Esophagus muscularis mucosa (tissue), 4 donors: Measurements from ENCODE around the gene TBC1D22A. TPM values are rescaled to one million over a fixed set of nuclear protein-coding genes. Genes with fewer than 3 reads are reported as not detected.

ENCODE experiments used
- DNase-seq: peaks from one replicate; pipeline ENCODE4 v3.0.0-alpha.2; 2017; ENCODE audit errors: extremely low spot score
- H3K27ac ChIP-seq, 4 donors: fragments of 200-600 bp; sonication (generic); replicated peaks in 1 of 4; 1 replicate in 3 of 4; 2 replicates in 1 of 4; pipeline ENCODE4 v1.5.1; 2016 to 2019; ENCODE audit warnings: mild to moderate bottlenecking in 1 of 4
- H3K27me3 ChIP-seq, 4 donors: fragments of 200-600 bp; sonication (generic); one replicate each; pipeline versions ENCODE4 v1.5.1 to v1.6.0; 2016 to 2019
- H3K36me3 ChIP-seq, 4 donors: fragments of 200-600 bp; sonication (generic); one replicate each; pipeline ENCODE4 v1.5.1; 2016 to 2019
- H3K4me1 ChIP-seq, 4 donors: fragments of 200-600 bp; sonication (generic); one replicate each; pipeline ENCODE4 v1.5.1; 2016 to 2019
- H3K4me3 ChIP-seq, 4 donors: fragments of 200-600 bp; sonication (generic); 1 replicate in 2 of 4; 2 replicates in 2 of 4; pipeline ENCODE4 v1.5.1; 2016 to 2019; ENCODE audit warnings: mild to moderate bottlenecking in 4 of 4, moderate library complexity in 1 of 4
- H3K9me3 ChIP-seq, 4 donors: fragments of 200-600 bp; sonication (generic); 1 replicate in 3 of 4; 2 replicates in 1 of 4; pipeline ENCODE4 v1.5.1; 2016 to 2019
- EP300 ChIP-seq: sonication (generic); formaldehyde crosslinking; IDR thresholded peaks from one replicate; pipeline ENCODE4 v1.6.1; 2017; ENCODE audit warnings: antibody characterized with exemption
- POLR2A ChIP-seq: fragments of 450-650 bp; IDR thresholded peaks from one replicate; pipeline ENCODE4 v1.6.1; 2017; ENCODE audit warnings: antibody characterized with exemption, moderate library complexity, mild to moderate bottlenecking, low read depth
- POLR2AphosphoS5 ChIP-seq, 2 donors: sonication (generic); formaldehyde crosslinking; IDR thresholded peaks; one replicate each; pipeline ENCODE4 v1.6.1; 2017; ENCODE audit warnings: antibody characterized with exemption in 2 of 2
- WGBS: methylation state at CpG from one replicate; pipeline ENCODE4 v1.1.5; 2018; 5-methylcytosine and 5-hydroxymethylcytosine counted together
- intact Hi-C: fragments of 100-400 bp; cut with DNase I; formaldehyde crosslinking; loops from one replicate; pipeline ENCODE4 v1.15.1; 2023
- total RNA-seq, 4 donors: library from RNA; depleted of rRNA; stranded (reverse); fragments of >200 nt; gene quantifications; one replicate each; pipeline versions ENCODE4 v1.1.0 to v1.2.1, GENCODE V29; 2016
- TF ChIP-seq, protein P1 (sequence below), 3 experiments: fragments of 200-600 bp in 2 of 3; fragments of 450-650 bp in 1 of 3; sonication (generic) in 2 of 3; IDR thresholded peaks; one replicate each; pipeline ENCODE4 v1.5.1; 2017 to 2019; ENCODE audit warnings: antibody characterized with exemption in 3 of 3, mild to moderate bottlenecking in 2 of 3, moderate library complexity in 1 of 3

The TBC1D22A gene
- total RNA-seq, 4 donors from 2014 or later = 15.2 to 20.7 (median 18.8) TPM

DNA sequence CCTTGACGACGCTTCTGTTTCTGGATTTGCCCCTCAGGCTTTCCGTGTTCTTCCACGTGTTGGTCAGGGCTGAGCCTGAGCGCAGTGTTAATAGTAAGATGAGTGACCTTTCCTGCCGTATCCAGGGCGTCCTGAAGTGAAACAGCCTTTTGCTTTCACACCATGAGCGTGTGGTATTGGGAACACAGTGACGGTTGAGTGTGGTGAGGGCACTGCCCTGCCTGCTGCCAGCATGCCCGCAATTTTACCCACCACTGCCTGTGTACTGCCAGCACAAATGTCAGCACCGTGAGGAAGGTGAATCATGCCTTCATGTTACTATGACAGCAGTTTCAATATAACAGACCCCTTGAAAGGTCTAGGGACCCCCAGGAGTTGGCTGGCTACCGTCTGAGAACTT, 217.1 kb downstream of the TBC1D22A start:
- Histone ChIP-seq H3K9me3 (no peaks in the 10 kb centered on the region), H3K27me3 (no peaks in the 10 kb centered on the region), H3K27ac (no peak overlapping the region), H3K36me3 (peaks cover 0 to 41% (median 25%) of the 10 kb centered on the region in 4 donors), H3K4me3 (no peak overlapping the region), H3K4me1 (peaks cover 0 to 1% (median under 1%) of the 10 kb centered on the region in 4 donors)
- TF ChIP-seq EP300 = no peak
- TF ChIP-seq, protein P1, sequence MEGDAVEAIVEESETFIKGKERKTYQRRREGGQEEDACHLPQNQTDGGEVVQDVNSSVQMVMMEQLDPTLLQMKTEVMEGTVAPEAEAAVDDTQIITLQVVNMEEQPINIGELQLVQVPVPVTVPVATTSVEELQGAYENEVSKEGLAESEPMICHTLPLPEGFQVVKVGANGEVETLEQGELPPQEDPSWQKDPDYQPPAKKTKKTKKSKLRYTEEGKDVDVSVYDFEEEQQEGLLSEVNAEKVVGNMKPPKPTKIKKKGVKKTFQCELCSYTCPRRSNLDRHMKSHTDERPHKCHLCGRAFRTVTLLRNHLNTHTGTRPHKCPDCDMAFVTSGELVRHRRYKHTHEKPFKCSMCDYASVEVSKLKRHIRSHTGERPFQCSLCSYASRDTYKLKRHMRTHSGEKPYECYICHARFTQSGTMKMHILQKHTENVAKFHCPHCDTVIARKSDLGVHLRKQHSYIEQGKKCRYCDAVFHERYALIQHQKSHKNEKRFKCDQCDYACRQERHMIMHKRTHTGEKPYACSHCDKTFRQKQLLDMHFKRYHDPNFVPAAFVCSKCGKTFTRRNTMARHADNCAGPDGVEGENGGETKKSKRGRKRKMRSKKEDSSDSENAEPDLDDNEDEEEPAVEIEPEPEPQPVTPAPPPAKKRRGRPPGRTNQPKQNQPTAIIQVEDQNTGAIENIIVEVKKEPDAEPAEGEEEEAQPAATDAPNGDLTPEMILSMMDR (IDR thresholded peaks at IDR 0.05) = no peak
- no peak for DNase-seq
- WGBS = 96% methylated on average over 12 of the region's 12 CpGs
- intact Hi-C loops = no loop called here

DNA sequence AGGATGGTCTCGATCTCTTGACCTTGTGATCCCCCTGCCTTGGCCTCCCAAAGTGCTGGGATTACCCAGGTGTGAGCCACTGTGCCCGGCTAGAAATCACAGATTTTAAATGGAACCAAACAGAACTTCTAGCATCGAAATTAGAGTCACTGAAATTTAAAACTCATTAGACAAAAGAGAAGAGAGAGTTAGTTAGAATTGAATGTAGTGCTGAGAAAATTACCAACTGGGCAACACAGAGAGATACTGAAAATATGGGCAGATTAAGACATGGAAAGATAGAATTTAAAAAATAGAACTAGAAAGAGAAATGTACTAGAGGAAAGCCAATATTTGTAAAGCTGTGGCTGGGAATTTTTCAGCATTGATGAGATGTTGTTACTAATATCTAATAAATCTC, 217.9 kb downstream of the TBC1D22A start:
- H3K27me3 ChIP-seq = no peaks in the 10 kb centered on the region
- TF ChIP-seq EP300 = no peak
- TF ChIP-seq, protein P1 (IDR thresholded peaks at IDR 0.05) = no peak
- no peak for TF ChIP-seq POLR2A
- TF ChIP-seq POLR2AphosphoS5 (IDR thresholded peaks at IDR 0.05) = no peak
- 100% methylated on average over 3 of the region's 3 CpGs for WGBS

DNA sequence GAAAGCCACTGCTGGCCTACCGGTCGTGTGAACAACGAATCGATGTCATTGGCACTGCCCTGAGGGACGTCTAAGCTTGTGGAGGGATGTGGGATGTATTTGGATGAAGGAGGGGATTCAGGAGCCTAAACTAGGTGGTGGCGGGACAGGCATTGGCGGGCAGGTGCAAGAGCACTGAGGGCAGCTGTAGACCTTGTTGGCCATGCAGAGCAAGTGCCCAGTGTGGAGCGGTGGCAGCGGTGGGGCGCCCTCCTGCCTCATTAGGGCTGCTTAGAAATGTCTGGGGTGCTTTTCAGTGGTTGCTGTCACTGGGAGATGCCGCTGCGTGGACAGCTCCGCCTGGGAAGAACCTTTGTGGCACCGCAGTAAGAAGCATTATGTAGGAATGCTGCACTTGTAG, 220.2 kb downstream of the TBC1D22A start:
- intact Hi-C loops = no loop called here
- Histone ChIP-seq H3K27me3 (no peaks in the 10 kb centered on the region), H3K36me3 (peaks cover 0 to 14% (median 10%) of the 10 kb centered on the region in 4 donors), H3K4me1 (peaks cover 0 to 12% (median 9%) of the 10 kb centered on the region in 4 donors), H3K4me3 (no peak overlapping the region), H3K27ac (no peak overlapping the region), H3K9me3 (no peaks in the 10 kb centered on the region)
- 95% methylated on average over 13 of the region's 14 CpGs for WGBS
- no peak for DNase-seq
- TF ChIP-seq POLR2AphosphoS5 (IDR thresholded peaks at IDR 0.05) (no peak), EP300 (no peak), POLR2A (no peak)
- TF ChIP-seq, protein P1 (IDR thresholded peaks at IDR 0.05) = no peak

More for the DNA sequence above, 217.9 kb downstream of the TBC1D22A start:
- H3K27ac ChIP-seq = no peak overlapping the region
- DNase-seq = no peak
- intact Hi-C loops = no loop called here
- H3K4me1 ChIP-seq = peaks cover 0 to 10% (median 9%) of the 10 kb centered on the region in 4 donors
- peaks cover 0 to 32% (median 17%) of the 10 kb centered on the region in 4 donors for H3K36me3 ChIP-seq
- no peak overlapping the region for H3K4me3 ChIP-seq
- no peaks in the 10 kb centered on the region for H3K9me3 ChIP-seq

DNA sequence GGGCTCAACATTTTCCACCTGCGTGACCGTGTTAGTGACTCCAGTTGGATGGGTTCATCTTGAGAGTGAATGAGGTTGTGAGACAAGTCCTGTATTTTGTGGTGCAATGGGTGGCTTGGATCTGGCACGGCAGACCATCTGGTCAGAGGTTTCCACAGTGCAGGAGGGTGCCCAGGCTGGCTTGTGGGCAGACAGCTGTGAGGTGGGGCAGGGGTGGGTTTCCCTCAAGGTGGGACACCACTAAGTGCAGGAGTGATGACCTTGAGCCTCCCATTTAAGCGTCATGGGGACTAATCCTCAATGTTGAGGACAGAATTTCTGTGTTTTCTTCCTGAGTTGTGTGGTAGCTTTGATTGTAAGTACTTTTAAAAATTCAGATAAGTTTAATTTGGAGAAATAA, 220.6 kb downstream of the TBC1D22A start:
- TF ChIP-seq POLR2A (no peak), POLR2AphosphoS5 (IDR thresholded peaks at IDR 0.05) (no peak), EP300 (no peak)
- TF ChIP-seq, protein P1 (IDR thresholded peaks at IDR 0.05) = no peak
- 98% methylated on average over 4 of the region's 4 CpGs for WGBS
- Histone ChIP-seq H3K36me3 (peaks cover 0 to 14% (median 8%) of the 10 kb centered on the region in 4 donors), H3K27me3 (no peaks in the 10 kb centered on the region), H3K27ac (no peak overlapping the region), H3K9me3 (no peaks in the 10 kb centered on the region), H3K4me3 (no peak overlapping the region), H3K4me1 (peaks cover 0 to 12% (median 9%) of the 10 kb centered on the region in 4 donors)
- DNase-seq = no peak
- intact Hi-C loops = no loop called here
